ENCODE measurements around the gene NFXL1.

DNA sequence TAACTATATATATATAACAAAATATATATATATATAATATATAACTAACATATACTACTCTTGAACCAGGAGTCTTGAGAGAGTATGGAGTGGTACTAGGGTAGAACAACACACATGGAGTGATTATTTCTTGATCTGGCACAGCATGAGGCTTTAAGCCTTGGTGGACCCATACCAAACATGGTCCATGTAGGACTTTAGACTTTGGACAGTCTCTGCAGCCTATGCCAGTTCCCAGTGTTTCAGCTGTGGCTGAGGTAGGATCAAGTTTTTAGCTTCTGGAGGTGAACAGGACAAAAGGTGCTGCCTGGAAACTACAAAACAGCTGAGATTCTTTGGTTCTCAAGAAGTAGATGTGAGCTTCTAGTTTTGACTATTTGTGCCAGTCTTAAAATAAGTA, 97.1 kb downstream of the NFXL1 start:
- TF ChIP-seq, protein P1, sequence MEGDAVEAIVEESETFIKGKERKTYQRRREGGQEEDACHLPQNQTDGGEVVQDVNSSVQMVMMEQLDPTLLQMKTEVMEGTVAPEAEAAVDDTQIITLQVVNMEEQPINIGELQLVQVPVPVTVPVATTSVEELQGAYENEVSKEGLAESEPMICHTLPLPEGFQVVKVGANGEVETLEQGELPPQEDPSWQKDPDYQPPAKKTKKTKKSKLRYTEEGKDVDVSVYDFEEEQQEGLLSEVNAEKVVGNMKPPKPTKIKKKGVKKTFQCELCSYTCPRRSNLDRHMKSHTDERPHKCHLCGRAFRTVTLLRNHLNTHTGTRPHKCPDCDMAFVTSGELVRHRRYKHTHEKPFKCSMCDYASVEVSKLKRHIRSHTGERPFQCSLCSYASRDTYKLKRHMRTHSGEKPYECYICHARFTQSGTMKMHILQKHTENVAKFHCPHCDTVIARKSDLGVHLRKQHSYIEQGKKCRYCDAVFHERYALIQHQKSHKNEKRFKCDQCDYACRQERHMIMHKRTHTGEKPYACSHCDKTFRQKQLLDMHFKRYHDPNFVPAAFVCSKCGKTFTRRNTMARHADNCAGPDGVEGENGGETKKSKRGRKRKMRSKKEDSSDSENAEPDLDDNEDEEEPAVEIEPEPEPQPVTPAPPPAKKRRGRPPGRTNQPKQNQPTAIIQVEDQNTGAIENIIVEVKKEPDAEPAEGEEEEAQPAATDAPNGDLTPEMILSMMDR (conservative IDR thresholded peaks at IDR 0.05; ENCODE audit: low read depth, low read length): no peak
- no peak for TF ChIP-seq FOS (IDR thresholded peaks at IDR 0.05; ENCODE audit: low read depth, low read length)
- no peak for TF ChIP-seq POLR2A (IDR thresholded peaks at IDR 0.05; ENCODE audit: low read depth, low read length)
- TF ChIP-seq BHLHE40 (IDR thresholded peaks at IDR 0.05; ENCODE audit: low read depth, low read length): no peak
- TF ChIP-seq MAZ (IDR thresholded peaks at IDR 0.05; ENCODE audit: borderline replicate concordance, low read depth, low read length): no peak
- TF ChIP-seq MAFK (IDR thresholded peaks at IDR 0.05; ENCODE audit: low read depth, low read length): no peak
- TF ChIP-seq MXI1 (IDR thresholded peaks at IDR 0.05; ENCODE audit: borderline replicate concordance, low read depth, low read length): no peak
- no peak for TF ChIP-seq CHD1 (IDR thresholded peaks at IDR 0.05; ENCODE audit: low read depth, low read length)
- no peak for TF ChIP-seq RAD21 (IDR thresholded peaks at IDR 0.05; ENCODE audit: low read length)
- TF ChIP-seq SMC3 (IDR thresholded peaks at IDR 0.05; ENCODE audit: low read depth, low read length): no peak
- no peak for TF ChIP-seq RCOR1 (IDR thresholded peaks at IDR 0.05; ENCODE audit: insufficient replicate concordance, low read length)
